Measurements from ENCODE around the gene ASCL3.
A peak's percentile ranks its signal among the peaks of the same experiment; 100 is the strongest.
"Not testable (repeated sequence)": the region's sequence is repeated elsewhere in the genome, so short reads cannot be mapped to it uniquely, and the experiment has no call there.

ASCL3 gene

GRCh38 chr11:8947230-8947943 is 4.6 kb upstream of the ASCL3 start:
- DNase-seq = no peak

- DNase-seq = no peak
Observed at GRCh38 chr11:8941341-8942103, 1.3 kb downstream of the ASCL3 start.

DNA sequence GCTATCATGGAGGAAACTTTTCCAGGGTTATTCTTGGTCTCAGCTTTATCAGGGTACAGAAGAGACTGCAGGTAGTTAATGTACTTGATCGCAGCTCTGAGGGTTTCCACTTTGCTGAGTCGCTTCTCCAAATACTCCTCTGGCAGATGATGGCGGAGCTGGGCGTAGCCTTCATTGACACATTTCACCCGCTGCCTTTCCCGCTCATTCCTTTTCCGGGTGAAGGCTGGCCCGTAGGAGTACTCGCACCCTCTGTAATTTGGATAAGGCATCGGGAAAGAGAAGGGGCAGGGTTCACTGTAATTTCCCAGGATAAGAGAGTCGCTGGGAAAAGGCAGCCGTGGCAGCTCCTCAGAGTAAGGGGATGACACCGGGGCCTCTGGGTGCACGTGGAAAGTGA is 5.2 kb downstream of the ASCL3 start:
- no peak for DNase-seq

GRCh38 chr11:8937159-8937558 is 5.7 kb downstream of the ASCL3 start:
- DNase-seq = no peak

DNA sequence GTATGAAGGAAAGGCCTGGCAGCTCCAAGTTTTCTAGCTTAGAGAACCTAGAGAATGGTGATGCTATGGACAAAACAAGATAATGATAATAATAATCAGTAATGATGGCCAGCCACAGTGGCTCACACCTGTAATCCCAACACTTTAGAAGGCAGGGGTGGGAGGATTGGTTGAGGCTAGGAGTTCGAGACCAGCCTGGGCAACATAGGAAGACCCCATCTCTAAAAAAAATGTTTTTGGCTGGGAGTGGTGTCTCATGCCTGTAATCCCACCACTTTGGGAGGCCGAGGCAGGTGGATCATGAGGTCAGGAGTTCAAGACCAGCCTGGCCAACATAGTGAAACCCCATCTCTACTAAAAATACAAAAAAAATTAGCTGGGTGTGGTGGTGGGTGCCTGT is 7.0 kb downstream of the ASCL3 start:
- not testable (repeated sequence) for DNase-seq

- no peak for DNase-seq
Observed at GRCh38 chr11:8934742-8935488, 7.9 kb downstream of the ASCL3 start.

- DNase-seq = no peak
Observed at GRCh38 chr11:8933931-8934330, 8.9 kb downstream of the ASCL3 start.

DNA sequence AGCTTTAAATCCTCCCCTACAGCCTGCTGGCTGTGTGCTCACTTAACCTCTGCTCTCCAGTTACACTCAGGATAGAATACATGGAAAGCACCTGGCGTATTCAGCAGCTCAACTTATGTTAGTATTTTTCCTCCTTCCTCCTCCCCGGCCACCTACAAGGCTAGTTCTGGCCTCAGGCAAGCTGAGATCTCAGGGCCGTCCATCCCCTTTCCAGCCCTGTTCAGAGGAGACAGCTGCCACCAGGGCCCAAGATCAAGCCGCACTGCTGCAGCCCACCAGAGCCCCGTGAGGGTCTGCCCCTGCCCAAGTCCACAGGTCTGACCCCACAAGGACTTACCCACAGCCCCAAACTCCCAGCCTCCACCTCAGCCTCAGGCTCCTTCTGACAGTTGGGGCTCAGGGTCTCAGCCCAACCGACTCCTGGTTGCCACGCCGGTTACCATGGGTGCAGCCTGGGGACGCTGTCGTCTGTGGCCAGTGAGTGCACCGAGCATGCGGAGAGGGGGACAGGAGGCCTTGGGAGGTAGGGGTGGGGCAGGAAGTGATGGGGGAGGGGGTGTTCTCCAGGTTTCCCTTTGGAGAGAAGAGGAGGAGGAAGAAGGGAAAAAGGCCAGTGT is 10.1 kb downstream of the ASCL3 start, which contains the start of gene C11orf16:
Gene C11orf16 (minus strand): TSS at position 384 of the 617 bp plus-strand sequence. CDS start 639 bp downstream, outside the sequence.
- no peak for DNase-seq

DNA sequence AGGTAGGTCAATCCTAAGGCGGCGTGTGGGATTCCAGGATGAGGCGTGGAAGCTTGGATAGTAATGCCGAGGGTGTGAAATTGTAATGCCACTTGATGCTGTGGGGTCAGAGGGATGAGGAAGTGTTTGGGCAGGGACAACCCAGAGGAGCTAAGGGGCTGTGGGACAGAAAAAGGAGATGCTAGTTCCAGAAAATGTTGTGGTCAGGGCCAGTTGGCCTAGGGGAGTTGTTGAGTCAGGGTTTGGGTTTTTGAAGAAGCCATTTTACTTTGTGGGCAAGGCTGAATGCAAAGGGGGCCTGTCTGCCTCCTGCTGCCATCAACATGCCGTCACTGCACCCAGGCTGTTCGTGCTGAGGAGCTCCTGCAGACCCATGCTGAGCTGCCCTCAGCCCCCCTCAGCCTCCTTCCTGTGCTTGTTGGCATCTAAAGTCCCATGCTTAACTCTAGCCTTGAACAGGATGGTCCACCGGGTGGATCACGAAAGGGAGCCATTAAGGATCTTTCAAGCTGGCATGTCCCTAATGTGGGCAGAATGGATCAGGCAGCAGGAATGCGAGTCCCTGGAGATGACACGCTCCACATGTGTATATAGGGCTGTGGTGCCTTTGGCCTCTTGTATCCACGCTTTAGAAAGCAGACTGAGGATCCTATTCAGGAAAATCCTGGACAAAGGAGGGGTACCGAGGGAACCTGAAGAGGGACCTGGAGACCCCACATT is 12.2 kb downstream of the ASCL3 start:
- DNase-seq = no peak

DNA sequence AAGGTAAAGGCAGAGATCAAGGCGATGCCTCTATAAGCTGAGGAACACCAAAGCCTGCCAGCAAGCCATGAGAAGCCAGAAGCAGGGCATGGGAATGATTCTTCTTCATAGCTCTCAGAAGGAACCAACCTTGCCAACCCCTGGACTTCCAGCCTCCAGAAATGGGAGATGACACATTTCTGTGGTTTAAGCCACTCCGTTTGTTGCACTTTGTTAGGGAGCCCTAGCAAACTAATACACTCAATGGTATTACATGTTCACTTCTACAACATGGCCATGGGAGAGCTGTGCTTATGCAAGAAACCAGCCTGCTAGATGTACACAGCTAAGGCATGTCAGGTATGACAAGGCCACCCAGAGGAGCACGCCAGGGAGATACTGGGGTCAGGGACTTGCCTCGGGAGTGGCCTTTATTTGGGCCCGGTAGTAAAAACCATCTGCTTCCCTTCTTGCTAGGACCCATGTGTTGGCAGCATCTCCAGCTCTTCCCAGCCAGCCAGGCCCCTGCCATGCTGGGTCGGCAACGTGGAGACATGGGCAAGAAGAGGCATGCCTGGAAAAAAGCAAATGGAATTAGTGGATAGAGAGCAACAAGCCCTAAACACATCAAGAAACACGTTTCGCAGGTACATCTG is 13.7 kb downstream of the ASCL3 start:
- no peak for DNase-seq

DNA sequence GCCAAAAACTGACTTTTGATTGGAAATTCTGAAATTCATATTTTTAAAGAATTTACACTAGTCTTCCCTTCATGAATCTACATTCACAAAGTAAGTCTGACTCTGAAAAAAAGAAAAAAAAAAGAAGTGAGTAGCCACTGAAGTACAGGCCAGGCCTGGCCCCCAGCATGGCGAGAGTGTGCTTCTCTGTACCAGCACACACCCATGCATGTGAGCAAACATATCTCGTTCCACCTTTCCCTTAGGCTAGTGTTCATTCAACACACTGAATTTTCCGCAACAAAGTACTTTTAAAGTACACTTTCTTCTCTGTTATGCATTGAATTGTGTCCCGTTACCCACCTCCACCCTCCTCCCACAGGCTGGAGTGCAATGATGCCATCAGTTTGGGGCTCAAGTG is 14.6 kb downstream of the ASCL3 start:
- DNase-seq = no peak

- DNase-seq = no peak
Observed at GRCh38 chr11:8927233-8927632, 15.6 kb downstream of the ASCL3 start.

GRCh38 chr11:8926236-8926635 is 16.6 kb downstream of the ASCL3 start:
- no peak for DNase-seq

- no peak for DNase-seq
Observed at GRCh38 chr11:8925711-8926110, 17.1 kb downstream of the ASCL3 start.

DNA sequence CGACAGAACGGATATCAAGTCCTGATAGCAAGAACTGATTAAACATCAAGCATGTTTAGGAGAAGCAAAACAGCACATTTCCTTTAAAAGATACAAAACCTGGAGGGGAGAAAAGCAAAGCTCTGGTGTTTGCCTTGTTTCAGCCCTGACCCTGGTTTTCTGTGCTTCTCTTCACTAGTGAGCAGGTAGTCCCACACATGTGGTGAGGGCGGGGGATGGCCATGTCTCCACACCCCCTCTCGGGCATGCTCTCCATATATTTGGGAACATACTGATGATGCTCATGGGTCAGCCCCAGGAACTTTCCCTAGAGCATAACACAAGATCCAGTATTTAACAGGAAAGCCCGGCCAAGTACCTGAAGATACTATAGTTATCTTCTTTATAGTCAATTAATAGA is 20.1 kb downstream of the ASCL3 start:
- DNase-seq = no peak

DNA sequence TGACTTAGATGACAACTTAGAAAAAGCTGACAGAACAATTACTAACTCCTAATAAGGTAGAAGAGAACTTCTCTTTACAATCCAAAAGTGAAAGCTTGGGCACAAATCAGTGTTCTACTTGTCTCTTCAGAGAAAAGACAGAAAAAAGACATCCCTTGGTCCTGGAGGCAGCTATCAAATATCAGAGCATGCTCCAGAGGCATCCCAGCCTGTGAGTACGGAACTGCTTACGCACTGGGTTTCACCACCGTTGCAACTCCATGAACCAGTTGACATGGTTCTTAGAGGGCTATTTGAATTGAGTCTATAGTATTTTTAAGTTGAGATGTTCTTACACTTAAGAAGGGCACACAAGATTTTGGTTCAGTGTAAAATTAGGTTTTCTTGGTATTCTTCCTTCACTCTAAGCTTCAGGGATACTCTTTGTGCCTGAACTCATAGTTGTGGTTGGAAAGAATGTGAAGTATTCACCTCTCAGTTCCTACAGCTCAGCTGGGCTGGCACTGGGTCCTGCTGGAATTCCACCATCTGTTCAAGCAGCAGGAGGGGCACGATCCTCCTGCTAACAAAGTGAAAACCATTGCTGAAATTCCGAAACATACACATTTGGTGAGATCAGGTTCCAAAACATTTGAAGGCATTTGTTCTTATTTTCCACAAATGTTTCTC is 25.5 kb downstream of the ASCL3 start:
- no peak for DNase-seq

GRCh38 chr11:8914661-8915018 is 28.2 kb downstream of the ASCL3 start:
- no peak for DNase-seq

- peak; percentile 28 for DNase-seq
Observed at GRCh38 chr11:8913961-8914660, 28.7 kb downstream of the ASCL3 start.

DNA sequence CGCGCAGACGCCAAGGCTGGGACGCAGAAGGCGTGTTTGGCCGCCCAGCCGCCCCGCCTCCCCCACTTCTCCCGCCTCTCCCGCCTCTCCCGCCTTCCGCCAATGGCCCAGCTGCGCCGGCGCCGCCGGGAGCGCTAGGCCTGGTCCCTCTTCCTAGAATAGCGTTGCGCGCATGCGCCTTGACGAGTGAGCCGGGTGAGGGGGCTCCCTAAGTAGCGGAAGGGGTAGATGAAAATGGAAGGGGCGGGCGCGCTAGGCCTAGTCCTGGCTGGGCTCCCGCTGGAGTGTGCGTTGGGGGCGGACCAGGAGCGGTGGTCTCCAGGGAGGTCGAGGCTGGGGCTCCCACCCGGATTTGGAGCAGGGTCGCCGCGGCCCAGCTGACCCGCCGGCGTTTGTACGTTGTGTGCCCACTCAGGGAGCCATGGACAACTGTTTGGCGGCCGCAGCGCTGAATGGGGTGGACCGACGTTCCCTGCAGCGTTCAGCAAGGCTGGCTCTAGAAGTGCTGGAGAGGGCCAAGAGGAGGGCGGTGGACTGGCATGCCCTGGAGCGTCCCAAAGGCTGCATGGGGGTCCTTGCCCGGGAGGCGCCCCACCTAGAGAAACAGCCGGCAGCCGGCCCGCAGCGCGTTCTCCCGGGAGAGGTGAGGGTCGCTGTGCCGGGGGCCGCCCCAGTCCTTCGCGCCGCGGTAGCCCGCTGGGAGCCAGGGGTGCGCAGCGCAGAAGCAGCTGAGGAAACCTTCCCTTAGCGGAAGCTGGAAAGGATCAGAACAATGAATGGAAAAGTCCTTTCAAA is 31.6 kb downstream of the ASCL3 start, which contains the start of gene AKIP1:
Gene AKIP1 (plus strand): TSS at position 161 of the 795 bp plus-strand sequence. CDS start 261 bp downstream, at position 422.
- peak; percentile 82 for DNase-seq

GRCh38 chr11:8910649-8911026 is 32.2 kb downstream of the ASCL3 start:
- DNase-seq = no peak
